ENCODE data around the gene INSYN2B. TPM values are rescaled to one million over a fixed set of nuclear protein-coding genes. Genes with fewer than 3 reads are reported as not detected.

INSYN2B gene
- total RNA-seq: 11.0 and 12.5 TPM in 2 replicates

DNA sequence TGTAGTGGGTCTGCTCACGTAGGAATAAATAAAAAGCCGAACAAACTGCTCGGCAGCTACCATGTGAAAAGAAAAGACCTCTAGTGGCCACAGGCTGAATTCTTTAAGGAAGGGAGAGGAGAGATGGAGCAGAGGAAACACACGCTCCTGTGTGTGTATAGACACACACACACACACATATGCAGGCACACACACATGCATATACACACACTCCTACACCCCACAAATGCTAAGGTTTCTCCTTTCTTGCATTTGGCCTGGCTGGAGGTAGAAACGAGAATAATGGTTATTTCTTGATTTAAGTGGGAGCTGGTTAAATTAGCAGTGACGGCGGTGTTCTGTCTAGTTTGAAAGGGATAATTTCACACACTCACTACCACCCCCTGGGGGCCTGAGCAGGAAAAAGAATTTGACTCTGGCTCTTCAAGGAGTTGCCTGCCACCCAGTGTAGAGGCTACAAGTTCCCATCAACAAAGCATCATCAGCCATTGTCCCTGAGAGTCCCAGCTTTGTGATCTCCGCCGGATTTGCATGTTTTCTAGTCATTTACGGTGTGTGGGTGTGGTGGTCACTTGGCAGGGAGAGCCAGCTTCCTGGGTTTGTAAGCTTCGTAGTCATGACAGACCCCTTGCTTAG, at the start of gene INSYN2B:
Gene INSYN2B, minus strand, starts transcription at position 78 of the 636 bp plus-strand sequence. CDS start 96,597 bp downstream, outside the sequence.
- peak; percentile 89 for DNase-seq (ENCODE audit: low read depth)
- H3K4me3 ChIP-seq (ENCODE audit: low read depth, low read length): peak within 1 kb of the TSS; percentile 46
- TF ChIP-seq, protein P1, sequence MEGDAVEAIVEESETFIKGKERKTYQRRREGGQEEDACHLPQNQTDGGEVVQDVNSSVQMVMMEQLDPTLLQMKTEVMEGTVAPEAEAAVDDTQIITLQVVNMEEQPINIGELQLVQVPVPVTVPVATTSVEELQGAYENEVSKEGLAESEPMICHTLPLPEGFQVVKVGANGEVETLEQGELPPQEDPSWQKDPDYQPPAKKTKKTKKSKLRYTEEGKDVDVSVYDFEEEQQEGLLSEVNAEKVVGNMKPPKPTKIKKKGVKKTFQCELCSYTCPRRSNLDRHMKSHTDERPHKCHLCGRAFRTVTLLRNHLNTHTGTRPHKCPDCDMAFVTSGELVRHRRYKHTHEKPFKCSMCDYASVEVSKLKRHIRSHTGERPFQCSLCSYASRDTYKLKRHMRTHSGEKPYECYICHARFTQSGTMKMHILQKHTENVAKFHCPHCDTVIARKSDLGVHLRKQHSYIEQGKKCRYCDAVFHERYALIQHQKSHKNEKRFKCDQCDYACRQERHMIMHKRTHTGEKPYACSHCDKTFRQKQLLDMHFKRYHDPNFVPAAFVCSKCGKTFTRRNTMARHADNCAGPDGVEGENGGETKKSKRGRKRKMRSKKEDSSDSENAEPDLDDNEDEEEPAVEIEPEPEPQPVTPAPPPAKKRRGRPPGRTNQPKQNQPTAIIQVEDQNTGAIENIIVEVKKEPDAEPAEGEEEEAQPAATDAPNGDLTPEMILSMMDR (IDR thresholded peaks at IDR 0.05; ENCODE audit: insufficient read depth, low read depth, low read length): peak; percentile 71

DNA sequence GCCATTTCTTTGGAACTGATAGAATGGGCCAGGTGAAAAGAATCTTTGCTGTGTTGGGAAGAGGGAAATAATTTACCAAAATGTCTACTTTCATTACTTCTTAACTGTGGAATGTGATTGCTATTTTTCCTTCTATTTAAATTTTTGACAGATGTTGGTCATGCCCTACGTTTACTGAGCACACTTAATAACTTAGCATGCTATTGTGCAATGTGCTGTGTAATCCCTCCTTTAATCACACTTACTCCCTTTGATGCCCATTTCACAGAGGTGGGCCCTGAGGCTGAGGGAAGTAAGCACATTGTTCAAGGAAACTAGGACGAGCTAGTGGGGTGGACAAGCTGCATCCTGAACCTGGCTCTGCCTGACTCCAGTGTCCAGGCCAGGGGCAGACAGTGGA, 47.8 kb upstream of the INSYN2B start:
- no peak overlapping the region for H3K4me3 ChIP-seq (ENCODE audit: low read depth, low read length)
- TF ChIP-seq, protein P1 (IDR thresholded peaks at IDR 0.05; ENCODE audit: insufficient read depth, low read depth, low read length): no peak
- DNase-seq (ENCODE audit: low read depth): no peak

DNA sequence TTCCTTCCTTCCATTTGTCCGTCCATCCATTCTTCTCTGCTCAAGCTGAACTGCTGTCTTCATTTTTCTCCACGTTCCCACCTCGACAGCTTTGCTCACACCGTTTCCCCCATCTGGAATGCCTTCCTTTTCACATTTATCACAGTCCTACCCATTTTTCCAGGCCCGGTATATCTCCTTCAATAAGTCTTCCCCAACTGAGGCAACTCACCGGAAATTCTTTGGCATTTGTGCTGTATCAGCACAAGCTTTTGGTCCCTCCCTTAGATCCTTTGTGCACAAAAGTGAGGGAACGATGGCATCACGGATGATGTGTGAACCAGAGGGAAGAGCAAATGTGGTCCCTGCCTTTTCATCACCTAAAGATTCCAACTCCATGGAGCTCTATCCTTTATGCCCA, 45.6 kb upstream of the INSYN2B start:
- no peak for DNase-seq (ENCODE audit: low read depth)
- H3K4me3 ChIP-seq (ENCODE audit: low read depth, low read length): no peak overlapping the region
- TF ChIP-seq, protein P1 (IDR thresholded peaks at IDR 0.05; ENCODE audit: insufficient read depth, low read depth, low read length): no peak

DNA sequence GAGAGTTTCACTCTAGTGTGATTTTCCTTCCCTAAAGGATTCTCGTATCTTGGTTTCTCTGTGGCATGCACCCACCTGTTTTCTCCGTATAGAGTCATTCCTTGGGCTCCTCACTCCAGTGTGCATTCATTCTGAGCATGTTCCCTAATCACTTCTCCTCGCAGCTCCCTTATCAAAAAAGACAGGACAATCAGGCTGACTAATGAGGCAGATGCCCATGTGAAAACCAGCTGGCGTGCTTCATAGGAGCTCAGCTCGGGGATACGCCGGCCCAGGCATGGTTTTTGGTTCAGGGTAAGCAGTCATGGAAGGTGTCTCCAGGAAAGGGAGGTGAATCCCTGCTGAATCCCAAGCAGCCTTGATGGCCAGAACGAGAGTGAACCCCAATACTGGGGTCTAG, 41.2 kb upstream of the INSYN2B start:
- no peak for DNase-seq (ENCODE audit: low read depth)
- TF ChIP-seq, protein P1 (IDR thresholded peaks at IDR 0.05; ENCODE audit: insufficient read depth, low read depth, low read length): no peak
- no peak overlapping the region for H3K4me3 ChIP-seq (ENCODE audit: low read depth, low read length)

DNA sequence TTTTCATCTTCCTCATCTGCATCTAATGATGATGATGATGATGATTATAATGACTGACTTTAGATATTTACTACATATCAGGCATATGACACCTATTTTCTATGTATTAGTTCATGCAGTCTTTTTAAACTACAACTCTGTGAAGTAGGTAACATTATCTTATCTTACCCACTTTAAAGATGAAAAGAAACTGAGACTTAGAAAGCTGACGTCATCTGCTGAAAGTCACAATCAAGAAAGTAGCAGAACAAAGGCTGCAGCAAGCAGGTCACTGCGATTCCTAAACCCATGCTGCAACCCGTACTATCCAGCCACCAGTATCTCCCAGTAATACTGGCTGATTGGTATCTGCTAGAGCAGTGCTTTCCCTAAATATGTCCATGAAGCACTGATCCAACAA, 40.1 kb upstream of the INSYN2B start:
- H3K4me3 ChIP-seq (ENCODE audit: low read depth, low read length): no peak overlapping the region
- TF ChIP-seq, protein P1 (IDR thresholded peaks at IDR 0.05; ENCODE audit: insufficient read depth, low read depth, low read length): no peak
- DNase-seq (ENCODE audit: low read depth): no peak

DNA sequence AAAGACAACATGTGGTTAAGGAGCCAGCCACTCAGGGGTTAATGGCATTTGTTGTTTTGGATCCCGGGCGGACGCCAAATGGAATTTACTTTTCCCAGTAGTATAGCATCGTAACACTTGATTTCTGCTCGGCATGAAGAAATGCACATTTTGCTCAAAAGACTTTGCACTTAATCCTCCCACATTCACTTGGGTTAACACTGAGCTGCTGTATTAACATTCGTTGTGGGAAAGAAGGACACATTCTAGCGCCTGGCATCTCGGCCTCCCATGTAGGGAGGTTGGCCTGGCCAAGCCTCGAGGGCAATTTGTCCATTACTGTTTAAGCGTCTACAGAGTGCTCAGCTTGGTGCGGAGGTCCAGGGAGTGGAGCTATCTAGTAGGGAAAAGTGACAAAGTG, 32.3 kb upstream of the INSYN2B start:
- DNase-seq (ENCODE audit: low read depth): no peak
- no peak overlapping the region for H3K4me3 ChIP-seq (ENCODE audit: low read depth, low read length)
- TF ChIP-seq, protein P1 (IDR thresholded peaks at IDR 0.05; ENCODE audit: insufficient read depth, low read depth, low read length): no peak

DNA sequence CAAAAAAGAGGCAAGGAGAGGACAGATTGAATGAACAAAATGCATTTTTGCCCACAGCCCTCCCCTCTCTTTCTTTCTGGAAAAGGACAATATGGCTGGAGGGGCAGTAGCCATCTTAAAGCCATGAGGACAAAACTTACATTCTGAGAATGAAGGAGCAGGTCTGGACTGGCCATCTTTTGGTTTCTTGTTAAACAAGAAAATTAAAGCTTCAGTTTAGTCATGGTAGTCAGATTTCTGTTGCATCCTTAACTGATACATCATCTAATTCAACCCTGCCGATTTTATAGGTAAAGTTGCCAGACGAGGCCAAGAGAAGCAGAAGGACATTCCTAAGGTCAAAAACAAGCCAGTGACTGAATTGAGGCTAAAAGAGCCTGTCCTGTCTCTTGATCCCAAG, 31.5 kb upstream of the INSYN2B start:
- no peak for DNase-seq (ENCODE audit: low read depth)
- no peak overlapping the region for H3K4me3 ChIP-seq (ENCODE audit: low read depth, low read length)
- TF ChIP-seq, protein P1 (IDR thresholded peaks at IDR 0.05; ENCODE audit: insufficient read depth, low read depth, low read length): no peak

All from fibroblast of villous mesenchyme (primary cell).